ENCODE measurements around the gene APOBEC3C. TPM values are rescaled to one million over a fixed set of nuclear protein-coding genes. Genes with fewer than 3 reads are reported as not detected.
"Not testable (repeated sequence)": the region's sequence is repeated elsewhere in the genome, so short reads cannot be mapped to it uniquely, and the experiment has no call there.

The APOBEC3C gene
- total RNA-seq, 2 donors from 2014 or later = 18.7 to 31.5 TPM

DNA sequence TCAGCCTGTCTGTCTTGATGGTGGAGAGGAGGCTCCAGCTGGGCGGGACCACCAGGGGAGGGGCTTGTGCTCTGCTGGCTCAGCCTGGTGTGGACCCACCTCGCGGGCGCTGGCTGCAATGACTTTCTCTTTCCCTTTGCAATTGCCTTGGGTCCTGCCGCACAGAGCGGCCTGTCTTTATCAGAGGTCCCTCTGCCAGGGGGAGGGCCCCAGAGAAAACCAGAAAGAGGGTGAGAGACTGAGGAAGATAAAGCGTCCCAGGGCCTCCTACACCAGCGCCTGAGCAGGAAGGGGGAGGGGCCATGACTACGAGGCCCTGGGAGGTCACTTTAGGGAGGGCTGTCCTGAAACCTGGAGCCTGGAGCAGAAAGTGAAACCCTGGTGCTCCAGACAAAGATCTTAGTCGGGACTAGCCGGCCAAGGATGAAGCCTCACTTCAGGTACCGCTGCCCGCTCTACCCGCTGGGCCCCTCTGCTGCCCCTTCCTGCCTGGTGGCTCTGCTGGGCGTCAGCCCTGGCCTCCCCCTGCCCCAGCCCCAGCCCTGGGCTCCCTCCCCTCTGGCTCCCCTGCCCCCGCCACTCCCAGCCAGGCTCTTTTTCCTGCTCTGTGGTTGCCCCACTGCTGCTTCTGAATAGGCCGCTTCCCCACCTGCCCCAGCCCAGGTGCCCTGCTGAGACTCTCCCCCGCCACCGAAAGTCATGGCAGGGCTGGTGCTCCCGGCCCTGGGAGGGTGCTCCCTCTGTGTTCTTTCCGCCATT lies 26.7 kb downstream of the APOBEC3C start, which contains the start of gene APOBEC3F:
TSS of gene APOBEC3F (plus strand) at position 327 of the 759 bp plus-strand sequence. CDS start at position 424, 97 bp downstream.
- DNase-seq (ENCODE audit: low spot score); intact Hi-C loops (cut with DNase I): not testable (repeated sequence)

DNA sequence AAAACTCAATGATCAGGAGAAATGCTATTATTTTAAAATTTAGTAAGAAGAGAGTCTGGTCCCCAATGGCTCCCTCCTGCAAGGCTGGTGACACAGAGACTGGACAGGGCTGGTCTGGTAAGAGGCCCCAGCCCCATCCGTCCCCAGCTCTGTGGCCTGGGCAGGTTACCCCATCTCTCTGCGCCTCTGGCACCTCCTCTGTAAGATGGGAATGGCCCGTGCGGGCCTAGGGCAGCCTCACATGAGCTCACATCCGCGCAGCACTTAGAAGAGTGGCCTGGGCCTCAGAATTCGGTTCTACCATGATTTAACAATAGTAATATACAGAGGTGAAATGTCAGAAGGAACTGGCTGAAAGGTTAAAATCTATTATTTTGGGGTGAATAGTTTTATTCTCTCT lies 27.9 kb downstream of the APOBEC3C start:
- DNase-seq (ENCODE audit: low spot score) = no peak
- intact Hi-C loops (cut with DNase I) = no loop called here

DNA sequence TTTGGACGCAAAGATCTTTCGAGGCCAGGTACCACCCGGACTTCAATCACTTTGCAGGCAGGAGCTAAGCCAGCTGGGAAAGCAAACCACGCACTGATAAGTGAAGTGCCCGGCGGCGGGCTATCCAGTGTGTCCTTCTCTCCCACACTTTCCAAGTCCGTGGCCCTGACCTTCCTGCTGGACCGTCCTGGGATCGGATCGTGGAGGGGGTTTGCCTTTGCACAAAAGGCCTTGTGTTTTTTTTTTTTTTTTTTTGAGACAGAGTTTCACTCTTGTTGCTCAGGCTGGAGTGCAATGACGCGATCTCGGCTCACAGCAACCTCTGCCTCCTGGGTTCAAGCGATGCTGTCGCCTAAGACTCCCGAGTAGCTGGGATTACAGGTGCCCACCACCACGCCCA lies 29.0 kb downstream of the APOBEC3C start:
- intact Hi-C loops (cut with DNase I); DNase-seq (ENCODE audit: low spot score): not testable (repeated sequence)

DNA sequence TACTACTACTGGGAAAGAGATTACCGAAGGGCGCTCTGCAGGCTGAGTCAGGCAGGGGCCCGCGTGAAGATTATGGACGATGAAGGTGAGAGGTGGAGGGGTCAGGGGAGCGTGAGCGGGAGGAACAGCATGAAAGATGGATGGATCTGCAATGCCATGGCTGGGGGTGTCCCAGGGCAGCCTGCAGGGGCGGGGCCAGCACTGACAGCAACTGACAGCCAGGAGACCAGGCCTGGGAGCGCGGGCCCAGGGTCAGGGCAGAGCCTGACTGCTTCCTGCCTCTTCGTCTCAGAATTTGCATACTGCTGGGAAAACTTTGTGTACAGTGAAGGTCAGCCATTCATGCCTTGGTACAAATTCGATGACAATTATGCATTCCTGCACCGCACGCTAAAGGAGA lies 31.1 kb downstream of the APOBEC3C start:
- DNase-seq (ENCODE audit: low spot score); intact Hi-C loops (cut with DNase I): not testable (repeated sequence)

DNA sequence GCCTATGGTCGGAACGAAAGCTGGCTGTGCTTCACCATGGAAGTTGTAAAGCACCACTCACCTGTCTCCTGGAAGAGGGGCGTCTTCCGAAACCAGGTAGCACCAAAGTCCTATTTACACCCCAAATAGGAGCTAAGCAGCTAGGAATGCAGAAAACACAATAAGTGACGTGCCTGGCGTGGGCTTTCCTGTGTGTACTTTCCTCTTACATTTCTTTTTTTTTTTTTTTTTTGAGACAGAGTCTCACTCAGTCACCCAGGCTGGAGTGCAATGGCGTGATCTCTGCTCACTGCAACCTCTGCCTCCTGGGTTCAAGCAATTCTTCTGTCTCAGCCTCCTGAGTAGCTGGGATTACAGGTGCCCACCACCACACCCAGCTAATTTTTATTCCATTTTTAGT lies 35.4 kb downstream of the APOBEC3C start:
- intact Hi-C loops (cut with DNase I) = not testable (repeated sequence)

DNA sequence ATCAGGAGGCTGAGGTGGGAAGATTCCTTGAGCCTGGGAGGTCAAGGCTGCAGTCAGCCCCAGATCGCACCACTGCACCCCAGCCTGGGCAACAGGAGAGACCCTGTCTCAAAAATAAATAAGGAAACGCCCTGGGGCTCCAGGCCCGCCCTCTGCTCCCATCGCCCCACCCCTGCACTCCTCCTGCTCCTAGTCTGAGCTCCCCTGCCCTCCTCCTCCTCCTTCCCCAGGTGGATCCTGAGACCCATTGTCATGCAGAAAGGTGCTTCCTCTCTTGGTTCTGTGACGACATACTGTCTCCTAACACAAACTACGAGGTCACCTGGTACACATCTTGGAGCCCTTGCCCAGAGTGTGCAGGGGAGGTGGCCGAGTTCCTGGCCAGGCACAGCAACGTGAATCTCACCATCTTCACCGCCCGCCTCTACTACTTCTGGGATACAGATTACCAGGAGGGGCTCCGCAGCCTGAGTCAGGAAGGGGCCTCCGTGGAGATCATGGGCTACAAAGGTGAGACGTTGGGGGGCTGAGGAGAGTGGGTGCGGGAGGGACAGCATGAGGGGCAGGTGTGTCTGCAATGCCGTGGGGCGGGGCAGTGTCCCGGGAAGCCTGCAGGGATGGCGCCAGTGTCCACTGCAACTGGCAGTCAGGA lies 37.9 kb downstream of the APOBEC3C start:
- intact Hi-C loops (cut with DNase I); DNase-seq (ENCODE audit: low spot score): not testable (repeated sequence)

More for the DNA sequence above, 35.4 kb downstream of the APOBEC3C start:
- DNase-seq (ENCODE audit: low spot score) = not testable (repeated sequence)

DNA sequence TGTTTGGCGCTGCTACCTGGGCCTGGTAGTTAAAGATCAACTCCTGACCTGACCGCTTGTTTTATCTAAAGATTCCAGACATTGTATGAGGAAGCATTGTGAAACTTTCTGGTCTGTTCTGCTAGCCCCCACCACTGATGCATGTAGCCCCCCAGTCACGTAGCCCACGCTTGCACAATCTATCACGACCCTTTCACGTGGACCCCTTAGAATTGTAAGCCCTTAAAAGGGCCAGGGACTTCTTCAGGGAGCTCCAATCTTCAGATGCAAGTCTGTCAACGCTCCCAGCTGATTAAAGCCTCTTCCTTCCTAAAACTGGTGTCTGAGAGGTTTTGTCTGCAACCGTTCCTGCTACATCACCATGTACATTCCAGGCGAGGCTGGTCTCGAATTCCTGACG lies 41.6 kb downstream of the APOBEC3C start:
- DNase-seq (ENCODE audit: low spot score) = no peak
- intact Hi-C loops (cut with DNase I) = loop anchor here in 1 of 2 donors (2.0 kb wide), 1 partner anchor 27 kb away; no protein-coding TSS in a partner anchor

DNA sequence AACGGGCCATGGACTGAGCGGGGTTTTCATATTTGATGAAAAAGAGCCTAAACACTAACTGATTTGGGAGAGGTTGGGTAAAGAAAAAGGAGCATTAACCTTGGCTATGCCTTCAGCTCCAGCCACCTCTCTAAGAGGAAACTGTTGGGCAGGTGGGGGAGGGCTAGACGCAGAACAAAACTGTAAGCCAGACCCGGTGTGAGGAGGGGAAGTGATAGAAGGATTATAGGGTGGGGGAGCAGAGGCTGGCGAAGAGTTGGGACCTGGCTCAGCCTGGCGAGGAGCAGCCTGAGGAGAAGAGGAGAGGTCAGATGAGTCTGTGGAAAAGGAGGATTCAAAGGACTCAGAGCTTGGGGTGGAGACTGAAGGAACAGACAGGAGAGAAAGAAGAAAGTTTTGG lies 47.2 kb downstream of the APOBEC3C start:
- DNase-seq (ENCODE audit: low spot score); intact Hi-C loops (cut with DNase I): not testable (repeated sequence)

DNA sequence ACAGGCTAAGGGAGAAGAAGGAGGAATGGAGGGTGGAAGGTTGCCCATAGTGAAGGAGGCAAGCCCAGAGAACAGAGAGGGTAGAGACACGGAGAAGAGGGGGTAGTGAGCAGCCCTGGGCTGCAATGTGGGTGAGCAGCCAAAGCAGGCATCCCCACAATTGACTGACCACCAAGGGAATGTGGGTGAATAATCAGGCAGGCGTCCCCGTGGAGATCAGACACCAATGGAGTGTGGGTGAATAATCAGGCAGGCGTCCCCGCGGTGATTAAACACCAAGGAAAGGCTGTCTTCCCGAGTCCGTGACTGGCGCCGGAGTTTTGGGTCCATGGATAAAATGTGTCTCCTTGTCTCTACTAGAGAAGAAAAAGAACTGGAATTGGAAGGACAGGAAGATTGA lies 47.9 kb downstream of the APOBEC3C start:
- intact Hi-C loops (cut with DNase I) = loop anchor here in 1 of 2 donors (2.0 kb wide), 1 partner anchor 57 kb away; no protein-coding TSS in a partner anchor
- DNase-seq (ENCODE audit: low spot score) = not testable (repeated sequence)

DNA sequence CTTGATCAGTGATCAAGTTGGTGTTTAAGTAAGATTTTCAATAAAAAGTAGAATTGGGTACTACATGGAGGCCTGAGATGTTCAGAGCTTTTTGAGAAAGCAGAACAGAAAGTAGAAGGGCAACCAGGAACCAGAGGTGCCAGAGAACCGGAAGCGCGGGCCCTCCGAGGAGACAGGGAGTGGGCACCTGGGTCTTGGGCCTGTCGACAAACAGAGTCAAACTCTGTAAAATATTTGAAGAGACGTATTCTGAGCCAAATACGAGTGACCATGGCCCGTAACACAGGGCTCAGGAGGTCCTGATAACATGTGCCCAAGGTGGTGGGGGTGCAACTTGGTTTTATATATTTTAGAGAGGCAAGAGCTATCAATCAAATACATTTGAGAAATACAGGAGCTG lies 49.8 kb downstream of the APOBEC3C start:
- intact Hi-C loops (cut with DNase I) = loop anchor here in 1 of 2 donors (2.0 kb wide), 1 partner anchor 59 kb away; no protein-coding TSS in a partner anchor
- not testable (repeated sequence) for DNase-seq (ENCODE audit: low spot score)

DNA sequence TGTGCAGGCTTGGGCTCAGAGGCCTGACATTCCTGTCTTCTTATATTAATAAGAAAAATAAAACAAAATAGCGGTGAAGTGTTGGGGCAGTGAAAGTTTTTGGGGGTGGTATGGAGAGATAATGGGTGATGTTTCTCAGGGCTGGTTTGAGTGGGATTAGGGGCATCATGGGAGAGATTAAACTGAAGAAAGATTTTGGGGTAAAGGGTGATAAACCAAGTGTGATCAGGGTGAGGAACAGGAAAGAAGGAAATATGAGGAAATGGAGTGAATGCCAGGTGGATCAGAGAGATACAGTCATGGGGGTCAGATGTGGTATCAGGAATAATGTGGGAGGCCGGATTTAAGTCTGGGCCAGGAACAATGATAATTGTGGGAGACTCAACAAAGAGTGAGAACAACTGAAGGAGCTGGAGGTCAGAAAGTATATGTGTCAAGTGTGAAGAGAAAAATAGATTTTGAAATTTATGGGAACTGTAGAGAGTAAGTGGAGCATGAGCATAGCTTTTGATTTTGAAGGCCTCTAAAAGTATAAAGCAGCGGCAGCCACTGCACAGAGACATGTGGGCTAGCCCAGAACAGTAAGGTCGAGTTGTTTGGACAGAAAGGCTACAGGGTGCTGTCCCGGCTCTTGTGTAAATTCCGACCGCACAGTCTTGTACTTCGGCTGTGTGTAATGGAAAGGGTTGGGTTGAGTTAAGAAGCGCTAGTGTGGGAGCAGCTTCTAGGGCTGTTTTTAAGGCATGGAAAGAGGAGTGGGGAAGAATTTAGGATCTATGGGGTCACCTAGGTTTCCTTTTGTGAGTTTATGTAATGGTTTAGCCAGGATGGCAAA lies 52.6 kb downstream of the APOBEC3C start:
- intact Hi-C loops (cut with DNase I); DNase-seq (ENCODE audit: low spot score): not testable (repeated sequence)

DNA sequence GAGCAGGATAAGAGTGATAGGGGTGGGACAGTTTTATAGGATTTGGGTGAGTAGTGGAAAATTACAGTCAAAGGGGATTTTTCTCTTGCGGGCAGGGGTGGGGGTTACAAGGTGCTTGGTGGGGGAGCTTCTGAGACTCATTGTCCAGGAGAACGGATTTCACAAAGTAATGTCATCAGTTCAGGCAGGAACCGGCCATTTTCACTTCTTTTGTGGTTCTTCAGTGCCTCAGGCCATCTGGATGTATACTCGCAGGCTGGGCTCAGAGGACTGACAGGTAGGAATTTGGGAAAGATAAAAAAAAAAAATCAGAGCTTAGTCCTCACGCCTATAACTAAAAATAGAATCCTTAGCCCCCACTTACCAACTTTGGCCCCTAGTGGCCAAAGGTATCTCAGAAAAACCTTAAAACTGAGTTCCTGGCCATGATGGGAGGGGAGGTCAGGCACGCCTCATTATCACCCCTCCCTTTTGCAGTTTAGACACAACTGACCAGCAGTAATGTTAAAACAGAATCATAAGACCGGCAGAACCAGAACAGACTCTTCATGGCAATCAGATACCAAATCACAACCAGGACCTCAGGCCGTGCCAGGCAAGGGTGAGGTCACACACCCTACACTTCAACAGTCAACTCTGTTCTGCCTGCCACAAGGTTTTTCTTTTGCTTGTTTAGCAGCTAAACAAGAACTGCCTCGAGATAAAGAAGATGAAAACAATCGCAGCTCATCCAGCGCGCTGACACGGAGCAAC lies 54.2 kb downstream of the APOBEC3C start:
- intact Hi-C loops (cut with DNase I) = no loop called here
- DNase-seq (ENCODE audit: low spot score) = no peak

Other genes starting within 250 kb of the APOBEC3C start
- gene DNAL4, start 220.1 kb upstream of the APOBEC3C start, total RNA-seq = 1 to 10 TPM; 5.9 to 8.3 TPM
- 1 to 10 TPM; 8.3 to 8.4 TPM for gene NPTXR, start 170.2 kb upstream of the APOBEC3C start, total RNA-seq
- 100 to 1,000 TPM in 1 of 2 donors, 10 to 100 TPM in 1; 98.0 to 105 TPM for gene CBX6, start 142.0 kb upstream of the APOBEC3C start, total RNA-seq
- 1 to 10 TPM; 2.5 to 5.6 TPM for gene APOBEC3A, start 56.6 kb upstream of the APOBEC3C start, total RNA-seq
- under 1 TPM; 0.14 to 0.56 TPM for gene APOBEC3B, start 31.9 kb upstream of the APOBEC3C start, total RNA-seq
- gene APOBEC3D, start 6.9 kb downstream of the APOBEC3C start, total RNA-seq = 1 to 10 TPM; 1.3 to 4.2 TPM
- gene APOBEC3F, start 26.6 kb downstream of the APOBEC3C start, total RNA-seq = 1 to 10 TPM; 5.5 to 9.8 TPM
- gene APOBEC3G, start 63.0 kb downstream of the APOBEC3C start, total RNA-seq = 1 to 10 TPM; 7.1 to 7.8 TPM
- gene APOBEC3H, start 83.0 kb downstream of the APOBEC3C start, total RNA-seq = under 1 TPM in 1 of 2 donors, not detected in 1; 0.24 TPM
- gene CBX7, start 138.4 kb downstream of the APOBEC3C start, total RNA-seq = 10 to 100 TPM; 50.2 to 55.8 TPM
- gene PDGFB, start 230.7 kb downstream of the APOBEC3C start, total RNA-seq = 1 to 10 TPM; 7.5 to 8.1 TPM

Measured in posterior vena cava (tissue), 2 donors.